ENCODE data around the gene KPNA1.

KPNA1 gene

DNA sequence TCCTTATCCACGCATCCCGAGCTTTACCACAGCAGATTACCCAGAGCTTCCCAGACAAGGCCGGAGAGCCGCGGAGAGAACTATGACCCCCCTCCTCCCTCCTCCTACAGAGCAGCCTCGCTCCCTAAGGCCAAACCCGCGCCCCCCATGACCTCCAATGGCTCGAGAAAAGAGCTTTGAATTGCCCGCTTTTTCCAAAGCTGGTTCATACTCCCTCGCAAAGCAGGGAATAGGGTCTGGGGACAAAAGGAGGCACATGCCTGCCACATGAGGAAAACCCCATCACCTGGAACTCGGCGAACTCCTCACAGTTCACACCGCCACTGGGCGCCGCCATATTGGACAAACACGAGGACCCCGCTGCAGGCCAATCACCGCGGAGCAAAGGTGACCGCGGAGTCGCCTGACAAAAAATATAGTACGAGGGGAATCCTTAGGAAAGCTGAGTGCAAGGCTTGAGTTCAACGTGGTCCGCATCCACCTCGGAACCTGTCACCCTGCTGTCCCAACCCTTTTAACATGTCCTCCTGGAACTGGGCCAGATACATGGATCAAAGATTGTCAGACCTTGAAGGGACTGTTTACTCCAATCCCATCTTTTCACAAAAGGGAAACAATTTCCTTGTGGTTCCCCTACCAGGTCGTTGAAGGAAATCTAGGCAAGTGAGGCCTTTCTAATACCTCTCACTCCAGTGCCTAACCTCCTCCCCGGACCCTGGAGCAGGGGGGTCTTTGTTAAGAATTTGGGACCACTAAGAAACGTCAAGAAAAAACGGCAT is 131.7 kb downstream of the KPNA1 start, which contains the start of gene MIX23:
Gene MIX23 (minus strand): TSS at position 344 of the 779 bp plus-strand sequence. CDS start 7 bp downstream, at position 337.
- ChIA-PET POLR2A (interaction anchor here (1.5 to 1.7 kb wide), 3 partner anchors 28 to 132 kb away, joined by 3 to 12 read pairs (median 3); partner anchors contain the start of genes KPNA1 and WDR5B), CTCF (interaction anchor here (1.0 to 4.4 kb wide), 5 partner anchors 10 to 117 kb away, joined by 3 to 21 read pairs (median 3); no protein-coding TSS in a partner anchor)
- peak within 1 kb of the TSS; percentile 81 to 98 (median 90) for H3K4me3 ChIP-seq (ENCODE audit: control insufficient read depth in 1 of 7, extremely low read depth in 1 of 7, insufficient read depth in 4 of 7, low read depth in 2 of 7, low read length in 6 of 7)
- H3K9me3 ChIP-seq (ENCODE audit: control extremely low read depth in 1 of 5, control insufficient read depth in 4 of 5, insufficient read depth in 2 of 5, low read depth in 1 of 5, low read length in 4 of 5), result no peaks in the 10 kb centered on the region
- peak; percentile 78 to 84 (median 80) for DNase-seq
- H3K27me3 ChIP-seq (replicated peaks in 2 of 5; ENCODE audit: control insufficient read depth in 4 of 5, insufficient read depth in 5 of 5, low read length in 4 of 5), result no peaks in the 10 kb centered on the region
- peaks cover 0 to 7% (median 5%) of the 10 kb centered on the region in 4 experiments for H3K36me3 ChIP-seq (ENCODE audit: control insufficient read depth in 4 of 4, insufficient read depth in 4 of 4, low read length in 3 of 4)
- peaks cover 12 to 43% (median 29%) of the 10 kb centered on the region in 4 experiments for H3K4me1 ChIP-seq (ENCODE audit: control extremely low read depth in 1 of 4, control insufficient read depth in 4 of 4, insufficient read depth in 4 of 4, low read length in 3 of 4)
- WGBS (ENCODE audit: insufficient coverage), result 0% methylated on average over 25 of the region's 31 CpGs
- peak within 1 kb of the TSS; percentile 69 to 85 for H3K27ac ChIP-seq (ENCODE audit: insufficient read depth in 1 of 2, low read depth in 1 of 2, low read length in 2 of 2, poor library complexity in 1 of 2, severe bottlenecking in 2 of 2)

DNA sequence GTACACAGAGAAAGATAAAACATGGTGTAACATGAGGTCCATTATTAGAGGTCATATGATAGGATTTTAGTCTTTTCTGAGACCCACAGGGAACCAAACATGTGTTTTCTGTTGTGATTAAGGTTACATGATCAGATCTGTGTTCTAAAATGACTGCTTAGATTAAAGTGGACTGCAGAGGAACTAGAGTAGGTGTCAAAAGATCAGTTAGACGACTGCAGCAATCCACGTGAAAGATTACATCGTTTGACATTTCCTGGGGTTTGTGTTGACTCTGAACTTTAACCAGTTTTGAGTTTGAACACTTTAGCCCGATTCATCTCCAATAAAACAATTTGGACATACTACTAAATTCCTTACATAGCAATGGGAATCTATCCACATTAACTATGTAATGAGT is 136.8 kb downstream of the KPNA1 start:
- H3K4me1 ChIP-seq (ENCODE audit: control extremely low read depth in 1 of 4, control insufficient read depth in 4 of 4, insufficient read depth in 4 of 4, low read length in 3 of 4), result peaks cover 0 to 26% (median 17%) of the 10 kb centered on the region in 4 experiments

DNA sequence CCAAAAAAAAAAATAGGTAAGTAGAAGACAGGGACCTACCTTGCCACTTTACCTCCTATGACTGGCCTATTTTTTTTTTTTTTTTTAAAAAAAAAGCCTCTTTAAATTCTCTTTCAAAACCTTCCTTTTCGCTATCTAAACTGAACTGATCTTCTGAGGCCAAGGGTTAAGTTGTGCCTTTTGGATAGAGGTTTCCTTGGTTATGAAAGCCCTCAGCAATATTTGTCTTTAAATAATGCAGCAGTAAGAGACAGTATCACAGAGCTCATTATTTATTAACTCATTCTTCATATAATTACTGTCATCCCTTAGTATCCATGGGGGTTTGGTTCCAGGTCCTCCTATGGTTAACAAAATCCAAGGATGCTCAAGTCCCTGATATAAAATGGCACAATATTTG is 140.7 kb downstream of the KPNA1 start:
- Histone ChIP-seq H3K36me3 (ENCODE audit: control insufficient read depth in 4 of 4, insufficient read depth in 4 of 4, low read length in 3 of 4) (peaks cover 0 to 10% (median 4%) of the 10 kb centered on the region in 4 experiments), H3K27ac (ENCODE audit: insufficient read depth in 1 of 2, low read depth in 1 of 2, low read length in 2 of 2, poor library complexity in 1 of 2, severe bottlenecking in 2 of 2) (no peak overlapping the region), H3K27me3 (replicated peaks in 2 of 5; ENCODE audit: control insufficient read depth in 4 of 5, insufficient read depth in 5 of 5, low read length in 4 of 5) (no peaks in the 10 kb centered on the region), H3K4me1 (ENCODE audit: control extremely low read depth in 1 of 4, control insufficient read depth in 4 of 4, insufficient read depth in 4 of 4, low read length in 3 of 4) (peaks cover 10 to 17% (median 12%) of the 10 kb centered on the region in 4 experiments), H3K9me3 (ENCODE audit: control extremely low read depth in 1 of 5, control insufficient read depth in 4 of 5, insufficient read depth in 2 of 5, low read depth in 1 of 5, low read length in 4 of 5) (no peaks in the 10 kb centered on the region), H3K4me3 (ENCODE audit: control insufficient read depth in 1 of 7, extremely low read depth in 1 of 7, insufficient read depth in 4 of 7, low read depth in 2 of 7, low read length in 6 of 7) (no peak overlapping the region)
- WGBS (ENCODE audit: insufficient coverage), result no CpG with 5 or more reads among the region's 1 CpG
- DNase-seq, result no peak
- POLR2A ChIA-PET, result no interaction called here
- CTCF ChIA-PET, result no interaction called here

More for the DNA sequence above, 136.8 kb downstream of the KPNA1 start:
- H3K27ac ChIP-seq (ENCODE audit: insufficient read depth in 1 of 2, low read depth in 1 of 2, low read length in 2 of 2, poor library complexity in 1 of 2, severe bottlenecking in 2 of 2), result no peak overlapping the region
- 82% methylated on average over 3 of the region's 4 CpGs for WGBS (ENCODE audit: insufficient coverage)
- DNase-seq, result no peak
- H3K27me3 ChIP-seq (replicated peaks in 2 of 5; ENCODE audit: control insufficient read depth in 4 of 5, insufficient read depth in 5 of 5, low read length in 4 of 5), result no peaks in the 10 kb centered on the region
- H3K9me3 ChIP-seq (ENCODE audit: control extremely low read depth in 1 of 5, control insufficient read depth in 4 of 5, insufficient read depth in 2 of 5, low read depth in 1 of 5, low read length in 4 of 5), result no peaks in the 10 kb centered on the region
- H3K4me3 ChIP-seq (ENCODE audit: control insufficient read depth in 1 of 7, extremely low read depth in 1 of 7, insufficient read depth in 4 of 7, low read depth in 2 of 7, low read length in 6 of 7), result no peak overlapping the region
- peaks cover 0 to 4% (median 3%) of the 10 kb centered on the region in 4 experiments for H3K36me3 ChIP-seq (ENCODE audit: control insufficient read depth in 4 of 4, insufficient read depth in 4 of 4, low read length in 3 of 4)
- CTCF ChIA-PET, result interaction anchor here (1.4 kb wide), 1 partner anchor 11 kb away, joined by 3 read pairs; no protein-coding TSS in a partner anchor
- POLR2A ChIA-PET, result no interaction called here

Measured in common myeloid progenitor, CD34-positive (primary cell).